Measurements from ENCODE around the gene EZH2. TPM values are rescaled to one million over a fixed set of nuclear protein-coding genes. Genes with fewer than 3 reads are reported as not detected.

Gene EZH2
- 37.5 TPM for total RNA-seq (ENCODE audit: unreplicated experiment)
- long read RNA-seq, transcript EZH2-203 (20 exons, 2,591 nt) = major isoform, 5 of 20 reads
- long read RNA-seq, partial matches to known transcripts = 5 of 20 reads
- long read RNA-seq, other reads (novel, unspliced or antisense) = 5 of 20 reads

- H3K4me1 Mint-ChIP-seq (ENCODE audit: unreplicated experiment) = peaks cover 16% of the 10 kb centered on the region
- peaks cover 4% of the 10 kb centered on the region for H3K36me3 Mint-ChIP-seq (ENCODE audit: low read depth, unreplicated experiment)
- H3K4me3 Mint-ChIP-seq (ENCODE audit: unreplicated experiment) = peak within 1 kb of the TSS; percentile 98
- peak; percentile 29 for DNase-seq (ENCODE audit: low spot score)
- H3K27ac Mint-ChIP-seq (ENCODE audit: unreplicated experiment) = peak within 1 kb of the TSS; percentile 84
- H3K27me3 Mint-ChIP-seq (ENCODE audit: unreplicated experiment) = peaks cover 9% of the 10 kb centered on the region
- TF ChIP-seq CTCF (IDR thresholded peaks at IDR 0.05; ENCODE audit: unreplicated experiment) = no peak
- H3K9me3 Mint-ChIP-seq (ENCODE audit: unreplicated experiment) = no peaks in the 10 kb centered on the region
These were observed at the start of gene EZH2 for GRCh38 chr7:148884049-148884298. Gene EZH2 (minus strand): TSS chr7:148884291. CDS start chr7:148847298, 36,993 bp downstream.

- DNase-seq (ENCODE audit: low spot score) = no peak
- Mint-ChIP-seq H3K9me3 (ENCODE audit: unreplicated experiment) (no peaks in the 10 kb centered on the region), H3K4me1 (ENCODE audit: unreplicated experiment) (peaks cover 2% of the 10 kb centered on the region), H3K27ac (ENCODE audit: unreplicated experiment) (no peak overlapping the region), H3K4me3 (ENCODE audit: unreplicated experiment) (no peak overlapping the region), H3K36me3 (ENCODE audit: low read depth, unreplicated experiment) (no peaks in the 10 kb centered on the region), H3K27me3 (ENCODE audit: unreplicated experiment) (no peaks in the 10 kb centered on the region)
- no peak for TF ChIP-seq CTCF (IDR thresholded peaks at IDR 0.05; ENCODE audit: unreplicated experiment)
These were observed 47.4 kb upstream of the EZH2 start for GRCh38 chr7:148931470-148931869.

GRCh38 chr7:148930335-148930734, 46.2 kb upstream of the EZH2 start:
- no peak for TF ChIP-seq CTCF (IDR thresholded peaks at IDR 0.05; ENCODE audit: unreplicated experiment)
- Mint-ChIP-seq H3K27me3 (ENCODE audit: unreplicated experiment) (peaks cover 2% of the 10 kb centered on the region), H3K4me3 (ENCODE audit: unreplicated experiment) (no peak overlapping the region), H3K4me1 (ENCODE audit: unreplicated experiment) (peaks cover 2% of the 10 kb centered on the region), H3K9me3 (ENCODE audit: unreplicated experiment) (no peaks in the 10 kb centered on the region), H3K36me3 (ENCODE audit: low read depth, unreplicated experiment) (no peaks in the 10 kb centered on the region), H3K27ac (ENCODE audit: unreplicated experiment) (no peak overlapping the region)
- DNase-seq (ENCODE audit: low spot score) = no peak

GRCh38 chr7:148929176-148929575, 45.1 kb upstream of the EZH2 start:
- Mint-ChIP-seq H3K9me3 (ENCODE audit: unreplicated experiment) (no peaks in the 10 kb centered on the region), H3K4me1 (ENCODE audit: unreplicated experiment) (peaks cover 2% of the 10 kb centered on the region), H3K4me3 (ENCODE audit: unreplicated experiment) (no peak overlapping the region), H3K27ac (ENCODE audit: unreplicated experiment) (no peak overlapping the region), H3K27me3 (ENCODE audit: unreplicated experiment) (peaks cover 2% of the 10 kb centered on the region), H3K36me3 (ENCODE audit: low read depth, unreplicated experiment) (no peaks in the 10 kb centered on the region)
- TF ChIP-seq CTCF (IDR thresholded peaks at IDR 0.05; ENCODE audit: unreplicated experiment) = no peak
- DNase-seq (ENCODE audit: low spot score) = no peak

- Mint-ChIP-seq H3K27ac (ENCODE audit: unreplicated experiment) (no peak overlapping the region), H3K4me1 (ENCODE audit: unreplicated experiment) (peaks cover 6% of the 10 kb centered on the region), H3K27me3 (ENCODE audit: unreplicated experiment) (peaks cover 2% of the 10 kb centered on the region), H3K9me3 (ENCODE audit: unreplicated experiment) (no peaks in the 10 kb centered on the region), H3K4me3 (ENCODE audit: unreplicated experiment) (no peak overlapping the region), H3K36me3 (ENCODE audit: low read depth, unreplicated experiment) (no peaks in the 10 kb centered on the region)
- DNase-seq (ENCODE audit: low spot score) = no peak
- no peak for TF ChIP-seq CTCF (IDR thresholded peaks at IDR 0.05; ENCODE audit: unreplicated experiment)
These were observed 43.3 kb upstream of the EZH2 start for GRCh38 chr7:148927123-148928045.
